Measurements from ENCODE around the gene TGFBR3.

Gene TGFBR3

GRCh38 chr1:91755702-91756287 is 130.2 kb downstream of the TGFBR3 start:
- no peak for DNase-seq (ENCODE audit: low read depth in 2 of 2)

- DNase-seq (ENCODE audit: low read depth in 2 of 2) = no peak
Observed at GRCh38 chr1:91754816-91755580, 131.0 kb downstream of the TGFBR3 start.

GRCh38 chr1:91754348-91754747 is 131.6 kb downstream of the TGFBR3 start:
- DNase-seq (ENCODE audit: low read depth in 2 of 2) = peak in 1 of 2 donors; percentile 51

GRCh38 chr1:91753878-91754277 is 132.1 kb downstream of the TGFBR3 start:
- no peak for DNase-seq (ENCODE audit: low read depth in 2 of 2)

- DNase-seq (ENCODE audit: low read depth in 2 of 2) = no peak
Observed at GRCh38 chr1:91752324-91752723, 133.6 kb downstream of the TGFBR3 start.

- no peak for DNase-seq (ENCODE audit: low read depth in 2 of 2)
Observed at GRCh38 chr1:91751275-91751674, 134.7 kb downstream of the TGFBR3 start.

GRCh38 chr1:91750398-91750996 is 135.5 kb downstream of the TGFBR3 start:
- DNase-seq (ENCODE audit: low read depth in 2 of 2) = no peak

GRCh38 chr1:91749788-91750231 is 136.1 kb downstream of the TGFBR3 start:
- no peak for DNase-seq (ENCODE audit: low read depth in 2 of 2)

- DNase-seq (ENCODE audit: low read depth in 2 of 2) = no peak
Observed at GRCh38 chr1:91747666-91748065, 138.3 kb downstream of the TGFBR3 start.

- no peak for DNase-seq (ENCODE audit: low read depth in 2 of 2)
Observed at GRCh38 chr1:91746728-91747338, 139.1 kb downstream of the TGFBR3 start.

GRCh38 chr1:91745640-91746373 is 140.1 kb downstream of the TGFBR3 start:
- no peak for DNase-seq (ENCODE audit: low read depth in 2 of 2)

GRCh38 chr1:91744953-91745639 is 140.9 kb downstream of the TGFBR3 start:
- no peak for DNase-seq (ENCODE audit: low read depth in 2 of 2)

GRCh38 chr1:91742848-91743292 is 143.1 kb downstream of the TGFBR3 start:
- no peak for DNase-seq (ENCODE audit: low read depth in 2 of 2)

GRCh38 chr1:91741906-91742305 is 144.0 kb downstream of the TGFBR3 start:
- DNase-seq (ENCODE audit: low read depth in 2 of 2) = no peak

- DNase-seq (ENCODE audit: low read depth in 2 of 2) = no peak
Observed at GRCh38 chr1:91741301-91741700, 144.7 kb downstream of the TGFBR3 start.

GRCh38 chr1:91737650-91738049 is 148.3 kb downstream of the TGFBR3 start:
- no peak for DNase-seq (ENCODE audit: low read depth in 2 of 2)

- no peak for DNase-seq (ENCODE audit: low read depth in 2 of 2)
Observed at GRCh38 chr1:91736715-91737615, 149.0 kb downstream of the TGFBR3 start.

- DNase-seq (ENCODE audit: low read depth in 2 of 2) = no peak
Observed at GRCh38 chr1:91736146-91736714, 149.7 kb downstream of the TGFBR3 start.

GRCh38 chr1:91735266-91735845 is 150.6 kb downstream of the TGFBR3 start:
- no peak for DNase-seq (ENCODE audit: low read depth in 2 of 2)

Measured in activated CD4-positive, alpha-beta T cell treated with anti-CD3 and anti-CD28 coated beads for 24 hours (primary cell).